Transverse colon (tissue), 4 donors: Measurements from ENCODE around the gene DOC2B. TPM values are rescaled to one million over a fixed set of nuclear protein-coding genes. Genes with fewer than 3 reads are reported as not detected.

Experiments
- DNase-seq: peaks from one replicate; pipeline ENCODE4 v3.0.0-alpha.2; 2019
- H3K27ac ChIP-seq, 4 donors: fragments of 200-600 bp; sonication (generic); 2 replicates each; pipeline ENCODE4 v1.5.1; 2016 to 2018; ENCODE audit warnings: inconsistent platforms in 4 of 4
- H3K27me3 ChIP-seq: fragments of 200-600 bp; sonication (generic); 2 replicates; pipeline ENCODE4 v1.5.1; 2017; ENCODE audit warnings: inconsistent platforms
- H3K36me3 ChIP-seq, 4 donors: fragments of 200-600 bp; sonication (generic); 2 replicates each; pipeline ENCODE4 v1.5.1; 2017 to 2019; ENCODE audit warnings: inconsistent platforms in 4 of 4
- H3K4me1 ChIP-seq, 4 donors: fragments of 200-600 bp; sonication (generic); 2 replicates each; pipeline ENCODE4 v1.5.1; 2017 to 2020; ENCODE audit warnings: inconsistent platforms in 4 of 4
- H3K4me3 ChIP-seq, 4 donors: fragments of 200-600 bp; sonication (generic); 1 replicate in 1 of 4; 2 replicates in 3 of 4; pipeline versions ENCODE4 v1.5.1 to v1.6.1; 2017 to 2019; ENCODE audit warnings: inconsistent platforms in 4 of 4
- H3K9me3 ChIP-seq, 2 donors: fragments of 200-600 bp; sonication (generic); 2 replicates each; pipeline ENCODE4 v1.5.1; 2017 to 2019; ENCODE audit warnings: inconsistent platforms in 2 of 2
- CTCF ChIP-seq, 5 experiments: fragments of 200-600 bp in 3 of 5; fragments of 450-650 bp in 2 of 5; sonication (generic) in 3 of 5; IDR thresholded peaks; 1 replicate in 2 of 5; 2 replicates in 3 of 5; pipeline ENCODE4 v1.5.1; 2016 to 2017; ENCODE audit warnings: antibody characterized with exemption in 5 of 5, inconsistent platforms in 3 of 5, mild to moderate bottlenecking in 2 of 5, moderate library complexity in 1 of 5
- EP300 ChIP-seq: sonication (generic); formaldehyde crosslinking; IDR thresholded peaks from one replicate; pipeline ENCODE4 v1.6.1; 2017; ENCODE audit warnings: antibody characterized with exemption, low read depth
- POLR2A ChIP-seq: fragments of 450-650 bp; IDR thresholded peaks from one replicate; pipeline ENCODE4 v1.6.1; 2016; ENCODE audit warnings: antibody characterized with exemption, mild to moderate bottlenecking, moderate library complexity
- POLR2AphosphoS5 ChIP-seq, 3 donors: sonication (generic); formaldehyde crosslinking; IDR thresholded peaks; one replicate each; pipeline ENCODE4 v1.6.1; 2016; ENCODE audit warnings: antibody characterized with exemption in 3 of 3
- WGBS, 2 donors: methylation state at CpG; one replicate each; pipeline ENCODE4 v1.1.5; 2018; ENCODE audit warnings: low coverage in 1 of 2; 5-methylcytosine and 5-hydroxymethylcytosine counted together
- in situ Hi-C, 4 donors: fragments of 200-750 bp; cut with MboI; loops; one replicate each; pipeline versions ENCODE4 v1.15.0 to v1.15.1; 2017; ENCODE audit warnings: low sequenced_read_pairs in 3 of 4, low pct_ligation_motif_present in 1 of 4, low pct_unique_long_range_greater_than_20kb in 1 of 4
- intact Hi-C: fragments of 100-400 bp; cut with DNase I; formaldehyde crosslinking; loops from one replicate; pipeline ENCODE4 v1.15.1; 2023; ENCODE audit warnings: low total_unique reads
- total RNA-seq, 4 donors: library from RNA; depleted of rRNA; stranded (reverse); fragments of >200 nt; gene quantifications; one replicate each; pipeline ENCODE4 v1.1.0, GENCODE V29; 2016

The DOC2B gene
- total RNA-seq, 4 donors from 2014 or later: 1.8 to 11.6 (median 2.6) TPM

- H3K4me1 ChIP-seq: peaks cover 0 to 11% (median 0%) of the 10 kb centered on the region in 4 donors
- intact Hi-C loops: no loop called here
- TF ChIP-seq POLR2A (no peak), POLR2AphosphoS5 (IDR thresholded peaks at IDR 0.05) (no peak), EP300 (no peak), CTCF (IDR thresholded peaks at IDR 0.05) (no peak)
- H3K4me3 ChIP-seq: no peak overlapping the region
- no peak overlapping the region for H3K27ac ChIP-seq
- no peaks in the 10 kb centered on the region for H3K36me3 ChIP-seq
- H3K9me3 ChIP-seq: no peaks in the 10 kb centered on the region
- in situ Hi-C loops: no loop called here
- peaks cover 9% of the 10 kb centered on the region for H3K27me3 ChIP-seq
- 76 to 84% methylated on average over 9 to 16 of the region's 16 CpGs for WGBS, 2 donors
- DNase-seq: no peak
Observed at GRCh38 chr17:194828-195602, 13.6 kb upstream of the DOC2B start.

GRCh38 chr17:193841-194806 lies 12.7 kb upstream of the DOC2B start:
- intact Hi-C loops (no loop called here), in situ Hi-C loops (no loop called here)
- Histone ChIP-seq H3K27me3 (peaks cover 3% of the 10 kb centered on the region), H3K9me3 (no peaks in the 10 kb centered on the region), H3K27ac (no peak overlapping the region), H3K36me3 (no peaks in the 10 kb centered on the region), H3K4me3 (no peak overlapping the region), H3K4me1 (peaks cover 0 to 4% (median 0%) of the 10 kb centered on the region in 4 donors)
- no peak for DNase-seq
- no peak for TF ChIP-seq EP300
- no peak for TF ChIP-seq CTCF (IDR thresholded peaks at IDR 0.05)
- TF ChIP-seq POLR2A: no peak
- TF ChIP-seq POLR2AphosphoS5 (IDR thresholded peaks at IDR 0.05): no peak
- 56% methylated on average over 31 of the region's 31 CpGs; no CpG with 5 or more reads in 1 of the 2 donors for WGBS, 2 donors

DNA sequence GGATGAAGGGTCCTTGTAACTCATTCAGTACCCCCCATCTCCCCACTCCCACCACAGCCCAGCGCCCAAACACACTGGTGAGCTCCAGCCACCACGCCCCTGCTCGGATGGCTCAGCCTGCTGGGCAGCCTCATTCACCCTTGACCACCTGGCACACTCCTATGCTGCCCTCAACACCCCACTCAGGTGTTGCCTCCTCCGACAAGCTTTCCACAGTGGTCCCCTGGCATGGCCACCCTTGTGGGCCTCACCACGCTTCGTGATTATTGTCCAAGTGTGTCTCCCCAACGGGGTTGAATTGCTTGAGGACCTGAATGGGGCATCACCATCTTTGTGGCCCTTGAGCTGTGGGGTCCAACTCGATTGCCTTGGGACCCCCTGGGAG lies 12.0 kb upstream of the DOC2B start:
- Histone ChIP-seq H3K9me3 (no peaks in the 10 kb centered on the region), H3K27me3 (peaks cover 3% of the 10 kb centered on the region), H3K4me3 (no peak overlapping the region), H3K27ac (no peak overlapping the region), H3K4me1 (peaks cover 0 to 4% (median 0%) of the 10 kb centered on the region in 4 donors), H3K36me3 (no peaks in the 10 kb centered on the region)
- TF ChIP-seq EP300 (no peak), CTCF (IDR thresholded peaks at IDR 0.05) (no peak), POLR2A (no peak), POLR2AphosphoS5 (IDR thresholded peaks at IDR 0.05) (no peak)
- intact Hi-C loops (no loop called here), in situ Hi-C loops (no loop called here)
- WGBS, 2 donors: 92% methylated on average over 8 of the region's 8 CpGs; no CpG with 5 or more reads in 1 of the 2 donors
- no peak for DNase-seq
